ENCODE results near the gene BEAN1.
"Not testable (repeated sequence)": the region's sequence is repeated elsewhere in the genome, so short reads cannot be mapped to it uniquely, and the experiment has no call there.

The BEAN1 gene

DNA sequence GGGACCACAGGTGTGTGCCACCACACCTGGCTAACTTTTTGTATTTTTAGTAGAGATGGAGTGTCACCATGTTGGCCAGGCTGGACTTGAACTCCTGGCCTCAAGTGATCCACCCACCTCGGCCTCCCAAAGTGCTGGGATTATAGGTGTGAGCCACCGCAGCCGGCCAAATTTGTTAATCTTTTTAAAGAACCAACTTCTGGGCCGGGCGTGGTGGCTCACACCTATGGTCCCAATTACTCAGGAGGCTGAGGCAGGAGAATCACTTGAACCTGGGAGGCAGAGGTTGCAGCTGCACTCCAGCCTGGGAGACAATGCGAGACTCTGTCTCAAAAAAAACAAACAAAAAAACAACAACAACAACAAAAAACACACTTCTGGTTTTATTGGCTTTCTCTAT is 38.9 kb downstream of the BEAN1 start:
- in situ Hi-C loops (cut with MboI; ENCODE audit: low sequenced_read_pairs), result not testable (repeated sequence)

- in situ Hi-C loops (cut with MboI; ENCODE audit: low sequenced_read_pairs), result not testable (repeated sequence)
Observed at GRCh38 chr16:66466636-66467035, 39.5 kb downstream of the BEAN1 start.

DNA sequence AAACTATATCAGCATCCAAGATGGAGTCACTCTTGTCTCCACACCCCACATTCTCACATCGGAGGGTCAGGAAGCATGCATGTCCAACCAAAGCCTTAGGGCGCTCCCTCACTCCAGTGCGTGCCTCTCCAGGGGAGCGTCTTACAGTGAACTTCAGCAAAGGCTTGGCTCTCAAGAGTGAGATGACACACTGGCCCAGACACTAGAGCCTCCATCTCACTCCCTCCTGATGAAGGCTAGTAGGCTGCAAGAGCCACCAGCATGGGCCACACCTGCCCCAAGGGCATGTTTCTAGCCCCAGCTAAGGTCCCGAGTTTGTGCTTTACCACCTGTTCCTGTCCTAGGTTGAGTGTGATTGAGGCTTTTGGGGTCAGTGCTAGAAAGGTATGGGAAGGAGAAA is 40.5 kb downstream of the BEAN1 start:
- in situ Hi-C loops (cut with MboI; ENCODE audit: low sequenced_read_pairs), result no loop called here

GRCh38 chr16:66468321-66468965 is 41.3 kb downstream of the BEAN1 start:
- in situ Hi-C loops (cut with MboI; ENCODE audit: low sequenced_read_pairs), result no loop called here

GRCh38 chr16:66469291-66469946 is 42.3 kb downstream of the BEAN1 start:
- in situ Hi-C loops (cut with MboI; ENCODE audit: low sequenced_read_pairs), result no loop called here

DNA sequence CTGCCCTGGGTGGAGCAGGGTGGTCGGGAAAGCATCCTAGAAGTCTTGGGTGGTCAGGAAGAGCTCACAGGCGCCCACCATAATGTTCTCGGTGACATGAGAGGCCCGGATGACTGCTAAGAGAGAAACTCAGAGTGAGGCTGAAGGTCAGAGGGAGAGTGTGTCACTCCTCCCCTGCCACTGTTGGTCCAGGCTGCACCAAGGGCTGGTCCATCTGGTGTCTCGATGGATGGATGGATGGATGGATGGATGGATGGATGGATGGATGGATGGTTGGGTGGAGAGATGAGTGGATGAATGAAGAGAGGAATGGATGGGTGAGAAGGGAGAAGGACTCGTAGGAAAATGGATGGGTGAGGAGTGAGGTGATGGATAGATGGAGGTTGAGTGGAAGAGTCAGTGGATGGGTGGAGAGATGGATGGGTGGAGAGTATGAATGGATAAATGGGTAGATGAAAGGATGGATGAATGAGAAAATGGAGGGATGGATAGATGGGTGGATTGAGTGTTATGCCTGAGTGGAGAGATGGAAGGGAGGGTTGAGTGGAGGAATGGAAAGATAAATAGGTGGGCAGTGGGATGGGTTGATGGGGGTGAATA is 43.0 kb downstream of the BEAN1 start:
- in situ Hi-C loops (cut with MboI; ENCODE audit: low sequenced_read_pairs), result no loop called here

DNA sequence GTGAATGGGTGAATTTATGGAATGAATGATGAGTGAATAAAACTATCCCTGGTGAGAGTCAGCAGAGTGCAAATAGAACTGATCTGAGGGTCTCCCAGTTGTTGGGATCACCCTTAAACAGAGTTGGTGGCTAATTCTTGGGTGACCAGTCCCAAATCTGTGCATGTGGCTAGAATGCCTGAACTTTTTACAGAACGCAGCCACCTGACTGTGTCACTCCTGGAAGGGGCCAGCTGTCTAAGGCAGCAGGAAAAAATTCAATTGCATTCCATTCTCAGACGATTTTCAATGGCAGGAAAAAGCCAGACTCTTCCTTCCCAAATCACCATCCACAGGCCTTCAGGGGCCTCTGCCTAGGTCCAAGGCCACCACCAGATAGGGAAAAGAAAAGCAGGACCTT is 43.5 kb downstream of the BEAN1 start:
- in situ Hi-C loops (cut with MboI; ENCODE audit: low sequenced_read_pairs), result no loop called here

GRCh38 chr16:66471264-66471663 is 44.2 kb downstream of the BEAN1 start:
- in situ Hi-C loops (cut with MboI; ENCODE audit: low sequenced_read_pairs), result no loop called here

GRCh38 chr16:66471716-66472393 is 44.8 kb downstream of the BEAN1 start:
- in situ Hi-C loops (cut with MboI; ENCODE audit: low sequenced_read_pairs), result no loop called here

DNA sequence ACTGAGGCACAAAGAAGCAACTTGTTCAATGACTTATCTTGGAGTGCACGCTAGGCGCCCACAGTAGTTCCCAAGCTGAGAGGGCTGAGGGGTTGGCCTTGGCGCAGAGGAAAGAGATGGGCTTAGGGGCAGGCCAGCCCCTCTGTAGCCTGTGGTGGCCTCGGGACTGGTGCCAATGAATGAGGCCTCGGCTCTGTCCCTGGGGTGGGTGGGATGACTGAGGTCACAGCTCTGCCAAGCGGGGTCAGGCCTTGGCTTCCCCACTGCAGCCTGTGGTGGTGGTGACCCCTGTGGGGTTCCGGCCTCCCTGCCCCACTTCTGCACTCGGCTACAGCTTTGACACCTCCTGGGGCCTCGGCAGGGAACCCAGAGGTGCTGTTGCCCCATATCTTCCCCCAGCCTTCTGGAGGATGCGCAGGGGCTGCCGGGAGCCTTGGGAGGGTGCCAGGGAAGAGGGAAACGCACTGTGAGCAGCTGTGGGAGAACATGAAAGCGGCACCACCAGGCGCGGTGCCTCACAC is 46.0 kb downstream of the BEAN1 start:
- in situ Hi-C loops (cut with MboI; ENCODE audit: low sequenced_read_pairs), result no loop called here

- in situ Hi-C loops (cut with MboI; ENCODE audit: low sequenced_read_pairs), result no loop called here
Observed at GRCh38 chr16:66473654-66474519, 46.8 kb downstream of the BEAN1 start.

GRCh38 chr16:66474750-66475199 is 47.7 kb downstream of the BEAN1 start:
- in situ Hi-C loops (cut with MboI; ENCODE audit: low sequenced_read_pairs), result no loop called here

DNA sequence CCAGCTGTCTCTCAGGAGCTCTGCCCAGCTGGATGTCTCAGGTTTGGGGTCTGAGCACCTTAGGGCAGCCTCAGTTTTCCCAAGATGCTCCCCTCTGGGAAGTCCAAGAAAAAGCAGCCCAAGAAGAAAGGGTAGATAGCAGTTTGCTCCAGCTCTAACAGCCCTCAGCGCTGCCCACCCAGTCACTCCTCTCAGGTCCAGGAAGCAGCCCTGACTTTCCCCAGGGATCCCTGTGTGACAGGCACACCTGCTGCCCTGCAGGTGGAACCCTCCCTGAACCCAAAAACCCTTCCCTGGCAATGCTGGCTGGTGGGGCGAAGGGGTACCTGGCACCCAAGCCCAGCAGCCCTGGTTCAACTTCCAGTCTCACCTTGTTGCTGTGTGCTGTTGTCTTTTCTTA is 48.1 kb downstream of the BEAN1 start:
- in situ Hi-C loops (cut with MboI; ENCODE audit: low sequenced_read_pairs), result no loop called here

GRCh38 chr16:66476328-66477027 is 49.4 kb downstream of the BEAN1 start:
- in situ Hi-C loops (cut with MboI; ENCODE audit: low sequenced_read_pairs), result no loop called here

GRCh38 chr16:66477028-66477515 is 50.0 kb downstream of the BEAN1 start:
- in situ Hi-C loops (cut with MboI; ENCODE audit: low sequenced_read_pairs), result no loop called here

GRCh38 chr16:66478733-66479511 is 51.8 kb downstream of the BEAN1 start:
- in situ Hi-C loops (cut with MboI; ENCODE audit: low sequenced_read_pairs), result no loop called here

DNA sequence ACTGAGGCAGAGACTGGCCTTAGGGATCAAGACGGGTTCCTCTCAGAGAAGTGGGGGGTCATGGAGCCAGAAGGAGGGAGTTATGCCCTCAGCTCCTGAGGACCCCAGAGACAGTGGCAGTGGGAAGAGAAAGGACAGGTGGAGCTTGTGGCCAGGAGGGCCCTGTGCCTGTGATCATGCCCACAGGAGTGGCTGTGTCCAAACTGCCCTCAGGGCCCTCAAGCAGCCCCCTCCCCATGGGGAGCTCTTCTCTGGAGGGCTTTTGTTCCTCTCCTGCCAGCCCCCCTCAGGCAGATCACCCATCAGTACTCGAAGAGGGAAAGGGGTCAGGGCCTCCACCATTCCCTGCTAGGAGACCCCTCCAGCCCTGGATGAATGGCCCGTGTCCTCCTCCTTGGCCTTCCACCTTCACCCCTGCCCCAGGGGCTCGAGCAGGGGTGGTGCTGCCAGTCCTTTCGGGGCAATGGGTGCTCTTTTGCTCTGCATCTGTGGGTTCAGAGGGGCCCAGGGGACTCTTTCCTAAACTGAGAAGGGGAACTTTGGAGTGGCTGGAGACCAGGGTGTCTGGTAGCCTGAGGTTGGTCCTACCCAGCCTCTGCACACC is 52.7 kb downstream of the BEAN1 start:
- in situ Hi-C loops (cut with MboI; ENCODE audit: low sequenced_read_pairs), result no loop called here

DNA sequence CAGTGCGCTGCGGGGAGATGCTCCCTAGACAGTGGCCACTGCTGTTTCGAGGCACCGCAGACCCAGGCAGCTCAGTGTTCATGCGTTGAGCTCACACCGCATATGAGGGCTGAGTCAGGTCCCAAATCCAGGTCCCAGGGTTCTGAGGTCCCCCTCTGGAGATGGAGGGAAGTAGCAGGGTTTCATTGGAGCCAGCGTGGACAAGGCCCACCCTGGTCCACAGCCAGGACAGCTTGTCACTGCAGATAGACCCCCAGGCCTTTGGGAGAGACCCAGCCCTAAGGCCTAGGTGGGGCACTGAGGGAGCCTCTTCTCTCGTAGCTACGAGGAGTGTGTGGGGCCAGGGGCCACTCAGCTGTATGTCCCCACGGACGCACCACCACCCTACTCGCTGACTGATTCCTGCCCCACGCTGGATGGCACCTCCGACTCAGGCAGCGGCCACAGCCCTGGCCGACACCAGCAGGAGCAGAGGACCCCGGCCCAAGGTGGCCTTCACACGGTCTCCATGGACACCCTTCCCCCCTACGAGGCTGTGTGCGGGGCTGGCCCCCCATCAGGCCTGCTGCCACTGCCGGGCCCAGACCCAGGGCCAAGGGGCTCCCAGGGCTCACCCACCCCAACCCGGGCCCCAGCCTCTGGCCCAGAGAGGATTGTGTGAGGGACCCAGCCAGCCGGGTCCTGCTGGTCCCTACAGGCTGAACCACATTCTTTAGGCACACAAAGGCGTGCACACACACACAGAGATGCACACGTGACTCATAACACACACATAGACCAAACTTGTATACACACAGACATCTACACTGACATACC is 53.4 kb downstream of the BEAN1 start:
- in situ Hi-C loops (cut with MboI; ENCODE audit: low sequenced_read_pairs), result no loop called here
